ENCODE measurements around the gene CLSTN2. TPM values are rescaled to one million over a fixed set of nuclear protein-coding genes. Genes with fewer than 3 reads are reported as not detected.

CLSTN2 gene
- total and polyA plus RNA-seq, 2 of the 4 experiments (the other 2 are of a cell fraction), result under 0.01 to 0.07 TPM

- Histone ChIP-seq H3K4ac (ENCODE audit: low read depth, low read length) (no peak overlapping the region), H3K9me1 (ENCODE audit: insufficient read depth, low read length) (no peaks in the 10 kb centered on the region), H3K4me1 (ENCODE audit: control insufficient read depth, insufficient read depth, low read length) (no peaks in the 10 kb centered on the region), H2AK9ac (replicated peaks; ENCODE audit: low read depth, low read length, poor library complexity) (no peak overlapping the region), H2BK20ac (ENCODE audit: low read depth, low read length) (no peak overlapping the region), H3K4me3 (ENCODE audit: insufficient read depth, low read depth, low read length) (no peak overlapping the region), H2AFZ (replicated peaks; ENCODE audit: low read length, poor library complexity) (no peak overlapping the region), H3K4me2 (ENCODE audit: low read depth, low read length) (no peak overlapping the region), H4K91ac (ENCODE audit: insufficient read depth, low read depth, low read length) (no peak overlapping the region), H3K27ac (ENCODE audit: insufficient read depth, low read length) (no peak overlapping the region), H3K18ac (ENCODE audit: low read depth, low read length) (no peak overlapping the region), H2BK120ac (ENCODE audit: low read depth, low read length) (no peak overlapping the region), H4K5ac (ENCODE audit: low read depth, low read length) (no peak overlapping the region), H3K27me3 (ENCODE audit: control insufficient read depth, insufficient read depth, low read length) (no peaks in the 10 kb centered on the region), H3K56ac (ENCODE audit: extremely low read depth, insufficient read depth, low read length) (no peak overlapping the region), H4K8ac (ENCODE audit: low read depth in 2 of 2, low read length in 2 of 2) (no peak overlapping the region), H3K23ac (ENCODE audit: low read depth, low read length) (no peak overlapping the region), H2AK5ac (ENCODE audit: low read depth, low read length) (no peak overlapping the region), H3K9ac (ENCODE audit: low read depth, low read length) (no peak overlapping the region), H2BK5ac (ENCODE audit: low read depth, low read length, poor library complexity, severe bottlenecking) (no peak overlapping the region), H4K20me1 (ENCODE audit: insufficient read depth, low read length) (no peaks in the 10 kb centered on the region), H2BK15ac (ENCODE audit: low read depth, low read length) (no peak overlapping the region), H3K36me3 (ENCODE audit: control insufficient read depth, insufficient read depth, low read length) (no peaks in the 10 kb centered on the region), H3K9me3 (ENCODE audit: control insufficient read depth, insufficient read depth, low read length) (no peaks in the 10 kb centered on the region), H3K14ac (replicated peaks; ENCODE audit: low read depth, low read length) (no peak overlapping the region), H3K79me1 (ENCODE audit: low read depth in 1 of 2, low read length in 2 of 2) (no peaks in the 10 kb centered on the region)
- ChIA-PET CTCF (interaction anchor here (1.0 kb wide), 1 partner anchor 134 kb away, joined by 3 read pairs; no protein-coding TSS in a partner anchor), POLR2A (ENCODE audit: unreplicated experiment) (interaction anchor here (0.5 kb wide), 1 partner anchor 23 kb away, joined by 4 read pairs; no protein-coding TSS in a partner anchor)
- TF ChIP-seq BHLHE40 (IDR thresholded peaks at IDR 0.05; ENCODE audit: low read depth, low read length) (no peak), USF2 (IDR thresholded peaks at IDR 0.05; ENCODE audit: low read depth, low read length) (no peak), SMC3 (IDR thresholded peaks at IDR 0.05; ENCODE audit: low read depth, low read length) (no peak), MXI1 (IDR thresholded peaks at IDR 0.05; ENCODE audit: borderline replicate concordance, low read depth, low read length) (no peak), CTCF (conservative IDR thresholded peaks at IDR 0.05; ENCODE audit: low read depth, low read length) (no peak), RCOR1 (IDR thresholded peaks at IDR 0.05; ENCODE audit: insufficient replicate concordance, low read length) (no peak), ELK1 (IDR thresholded peaks at IDR 0.05; ENCODE audit: borderline replicate concordance, low read depth, low read length) (no peak), RFX5 (IDR thresholded peaks at IDR 0.05; ENCODE audit: low read depth, low read length) (no peak), CEBPB (IDR thresholded peaks at IDR 0.05; ENCODE audit: low read depth, low read length) (no peak), POLR2A (IDR thresholded peaks at IDR 0.05; ENCODE audit: low read depth, low read length) (no peak), CHD1 (IDR thresholded peaks at IDR 0.05; ENCODE audit: low read depth, low read length) (no peak), MAFK (IDR thresholded peaks at IDR 0.05; ENCODE audit: low read depth, low read length) (no peak), RAD21 (IDR thresholded peaks at IDR 0.05; ENCODE audit: low read length) (no peak), FOS (IDR thresholded peaks at IDR 0.05; ENCODE audit: low read depth, low read length) (no peak)
- intact Hi-C loops (cut with micrococcal nuclease), result no loop called here
- no TSS peak for BruUV-seq (replicated peaks)
- dilution Hi-C loops (cut with HindIII; ENCODE audit: low sequenced_read_pairs, unreplicated experiment), result no loop called here
- WGBS, 2 experiments (ENCODE audit: extremely low coverage in 2 of 2, insufficient read length in 1 of 2), result no CpG with 5 or more reads among the region's 3 CpGs
- no peak for ATAC-seq (ENCODE audit: low read depth)
- in situ Hi-C loops (cut with MboI; ENCODE audit: low sequenced_read_pairs), result no loop called here
- DNase-seq, result no peak
Observed at GRCh38 chr3:140285380-140285779, 350.4 kb downstream of the CLSTN2 start.

Measured in IMR-90 (cell line).